HG02840 (cell line): Measurements from ENCODE around the gene PRKG1.
"Not testable (repeated sequence)": the region's sequence is repeated elsewhere in the genome, so short reads cannot be mapped to it uniquely, and the experiment has no call there.

Experiments used
- ATAC-seq: cut with Tn5 transposase; IDR thresholded peaks from one replicate; pipeline ENCODE4 v1.9.1; 2021; ENCODE audit warnings: mild to moderate bottlenecking, moderate library complexity, moderate number of reproducible peaks; ENCODE audit not compliant: unreplicated experiment, low FRiP score

Gene PRKG1

DNA sequence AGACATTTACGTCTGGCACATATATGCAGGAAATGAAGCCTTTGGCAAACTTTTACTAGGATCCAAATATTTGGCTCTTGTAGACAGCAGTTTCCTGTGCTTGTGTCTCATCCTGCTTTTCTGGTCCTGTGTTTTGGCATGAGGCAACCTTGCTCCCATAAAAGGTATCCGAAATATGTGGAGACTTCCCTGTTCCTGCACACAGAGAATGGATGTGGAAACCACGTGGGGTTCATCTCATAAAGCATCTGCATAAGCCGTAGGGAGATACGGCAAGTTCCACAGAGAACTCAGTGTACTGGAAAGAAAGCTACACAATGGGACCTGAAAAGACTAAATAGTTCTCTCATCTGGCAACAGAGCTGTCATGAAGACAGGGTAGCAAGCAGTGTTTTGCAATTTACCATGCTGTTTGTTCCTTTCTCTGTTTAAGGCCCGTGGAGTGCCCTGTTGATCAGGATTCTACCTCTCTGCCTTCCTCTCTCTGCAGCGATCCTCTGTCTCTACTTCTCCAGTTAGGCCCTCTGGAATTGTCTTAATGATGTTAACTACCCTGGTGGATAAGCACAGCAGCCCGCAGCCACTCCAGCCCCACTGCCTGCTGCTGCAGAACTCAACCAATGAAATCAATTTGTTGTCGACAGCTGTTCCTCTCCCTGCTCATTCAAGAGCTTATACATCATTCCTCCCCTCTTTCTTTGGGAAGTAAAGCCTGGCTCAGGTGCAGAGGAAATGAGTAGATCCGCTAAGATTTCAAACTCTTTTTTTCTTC is 331.5 kb downstream of the PRKG1 start:
- no peak for ATAC-seq

DNA sequence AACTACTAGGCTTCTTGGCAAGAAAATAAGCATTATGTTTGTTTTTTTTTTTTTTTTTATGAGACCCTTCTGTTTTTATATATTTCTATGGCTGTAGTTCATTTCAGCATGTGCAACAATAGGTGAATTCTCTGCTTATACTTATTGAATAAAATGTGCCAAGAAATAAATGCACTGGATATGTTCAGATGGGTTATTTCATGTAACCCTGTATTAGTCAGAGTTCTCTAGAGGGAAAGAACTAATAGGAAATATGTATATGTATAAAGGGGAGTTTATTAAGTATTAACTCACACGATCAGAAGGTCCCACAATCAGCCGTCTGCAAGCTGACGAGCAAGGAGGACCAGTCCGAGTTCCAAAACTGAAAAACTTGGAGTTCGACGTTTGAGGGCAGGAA is 332.3 kb downstream of the PRKG1 start:
- ATAC-seq, result no peak

DNA sequence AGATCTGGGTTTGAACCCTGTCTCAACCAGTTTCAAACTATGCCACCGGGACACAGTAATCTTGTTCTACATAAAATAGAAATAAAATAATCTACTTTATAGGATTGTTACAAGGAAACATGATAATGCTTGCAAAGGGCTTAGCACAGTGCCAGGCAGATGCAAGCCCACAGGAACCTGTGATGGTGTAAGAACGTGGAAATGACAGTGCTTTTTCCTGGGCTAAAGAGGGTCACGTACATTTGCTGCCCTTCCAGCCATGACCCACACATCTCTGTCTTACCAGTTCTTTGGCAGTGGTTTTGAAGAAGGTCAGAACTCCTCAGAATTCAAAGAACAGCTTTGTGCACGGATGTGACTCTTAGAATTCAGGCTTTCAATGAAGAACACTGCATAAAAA is 342.2 kb downstream of the PRKG1 start:
- no peak for ATAC-seq

DNA sequence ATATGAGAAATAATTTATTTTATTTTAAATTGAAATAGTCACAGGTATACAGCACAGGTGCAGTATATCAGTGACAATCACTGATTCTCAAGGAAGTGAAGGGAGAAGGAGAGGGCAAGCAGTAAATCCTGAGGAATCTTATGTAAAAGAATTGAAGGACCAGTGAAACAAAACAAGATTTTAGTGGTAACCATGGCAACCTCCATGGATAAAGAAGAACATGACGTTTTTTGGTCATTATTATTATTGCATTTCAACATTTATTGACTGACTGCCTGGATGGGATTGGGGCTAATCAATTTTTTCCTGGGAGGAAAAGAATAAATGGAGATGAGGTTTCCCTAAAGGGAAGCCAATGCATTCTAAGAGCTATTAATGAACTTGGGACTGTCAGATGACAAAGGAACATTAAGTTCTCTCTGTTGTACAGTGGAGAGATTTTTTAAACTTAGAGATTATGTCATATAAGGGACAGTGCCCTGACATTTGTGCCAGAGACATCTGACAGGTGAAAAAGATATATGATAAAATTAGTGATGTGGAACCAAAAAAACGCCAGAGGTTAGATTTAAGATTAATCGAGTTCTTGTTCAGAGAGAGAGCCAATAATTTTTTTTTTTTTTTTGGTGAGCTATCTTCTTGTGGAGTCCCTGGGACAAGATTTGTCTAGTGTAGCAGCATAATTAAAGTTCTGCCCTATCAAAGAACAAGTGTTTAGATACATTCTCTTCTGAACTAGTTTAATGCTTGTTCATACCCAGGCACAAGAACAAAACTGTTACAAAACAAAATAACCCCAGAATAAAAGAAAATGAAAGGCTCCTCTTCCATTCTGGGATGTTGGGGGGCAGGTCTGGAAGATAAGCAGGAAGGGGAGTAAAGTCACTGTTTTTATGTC is 345.2 kb downstream of the PRKG1 start:
- no peak for ATAC-seq

DNA sequence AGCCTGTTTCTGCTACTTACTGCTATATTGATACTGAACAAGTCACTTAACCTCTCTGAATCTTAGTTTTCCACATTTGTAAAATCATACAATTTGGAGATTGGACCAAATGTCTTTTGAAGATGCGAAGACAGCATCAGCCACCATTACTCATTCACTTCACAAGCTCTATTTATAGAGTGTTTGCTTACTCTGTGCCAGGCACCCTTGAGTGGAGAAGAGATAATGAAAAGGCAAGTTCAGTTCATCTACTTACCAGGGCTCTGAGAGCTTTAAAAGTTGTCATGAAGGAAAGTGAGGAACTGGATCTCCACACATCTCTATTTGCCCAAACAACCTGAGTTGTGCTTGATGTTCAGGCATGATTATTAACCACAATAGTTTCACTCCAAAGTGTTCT is 347.6 kb downstream of the PRKG1 start:
- ATAC-seq, result no peak

DNA sequence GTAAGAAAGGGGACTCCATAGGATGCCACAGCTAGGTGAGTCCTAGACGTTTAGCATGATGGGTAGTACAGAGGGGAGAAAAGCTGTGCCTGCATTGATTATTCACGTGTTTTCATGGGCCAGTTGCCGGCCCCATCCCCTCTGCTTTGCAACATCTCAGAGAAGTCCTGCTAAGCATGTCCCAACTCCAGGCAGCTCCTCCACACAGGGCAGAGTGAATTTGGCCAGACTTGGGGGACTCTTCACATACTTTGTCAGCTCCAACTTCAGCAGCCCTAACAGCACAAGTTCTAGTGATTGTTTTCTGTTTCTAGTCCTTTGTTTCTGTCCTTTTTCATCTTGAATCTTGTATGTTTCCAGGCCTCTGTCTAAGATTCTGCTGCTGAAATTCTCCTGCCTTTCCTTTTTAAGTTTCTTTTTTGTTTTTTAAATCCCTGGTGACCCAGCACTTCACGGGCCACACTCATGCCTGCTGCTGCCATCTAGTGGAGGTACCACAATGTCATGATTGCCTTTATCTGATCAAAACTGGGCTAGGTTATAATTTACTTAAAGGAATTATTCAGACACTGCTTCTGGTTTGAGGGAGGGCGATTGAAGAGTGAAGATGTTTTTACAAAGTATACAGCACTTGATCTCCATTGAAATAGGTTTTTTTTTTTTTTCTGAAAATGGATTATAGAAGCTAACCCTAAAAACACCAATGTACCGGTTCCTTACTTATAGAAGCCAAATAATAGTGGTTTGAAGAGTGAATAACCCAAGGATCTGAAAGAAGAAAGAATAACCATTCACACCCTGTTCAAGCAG is 348.2 kb downstream of the PRKG1 start:
- no peak for ATAC-seq

DNA sequence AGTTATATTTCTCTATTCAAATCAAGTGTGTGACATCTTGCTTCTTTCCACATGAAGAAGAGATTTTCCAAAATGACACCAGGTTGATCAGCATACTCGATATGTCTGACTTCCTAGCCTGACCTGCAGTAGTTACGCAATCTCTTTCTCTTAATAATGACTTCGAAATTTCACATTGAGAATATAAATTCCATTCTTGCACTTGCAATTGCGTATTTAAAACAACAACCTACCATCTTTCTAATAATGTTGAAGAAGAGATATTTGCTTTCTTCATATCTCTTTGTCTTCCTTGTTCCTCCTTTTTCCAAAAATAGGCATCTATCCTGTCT is 348.8 kb downstream of the PRKG1 start:
- no peak for ATAC-seq

DNA sequence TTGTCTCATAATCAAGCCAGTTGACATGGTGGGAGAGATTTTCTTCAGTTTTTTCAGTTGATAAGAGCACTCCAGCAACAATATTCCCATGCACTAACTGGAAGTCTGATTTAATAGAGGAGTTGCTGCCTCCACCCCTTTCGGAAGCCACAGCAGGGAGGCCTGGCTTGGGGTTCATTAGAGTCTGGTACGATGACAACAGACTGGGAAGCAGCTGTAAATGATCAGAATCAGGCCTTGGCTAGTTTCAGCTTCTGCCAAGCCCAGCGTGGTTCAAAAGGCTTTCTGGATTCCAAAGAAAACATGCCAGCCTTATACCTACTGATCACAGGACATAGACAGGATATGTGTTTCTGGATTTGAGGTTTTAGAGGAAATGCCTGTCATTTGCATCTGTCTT is 351.1 kb downstream of the PRKG1 start:
- ATAC-seq, result no peak

DNA sequence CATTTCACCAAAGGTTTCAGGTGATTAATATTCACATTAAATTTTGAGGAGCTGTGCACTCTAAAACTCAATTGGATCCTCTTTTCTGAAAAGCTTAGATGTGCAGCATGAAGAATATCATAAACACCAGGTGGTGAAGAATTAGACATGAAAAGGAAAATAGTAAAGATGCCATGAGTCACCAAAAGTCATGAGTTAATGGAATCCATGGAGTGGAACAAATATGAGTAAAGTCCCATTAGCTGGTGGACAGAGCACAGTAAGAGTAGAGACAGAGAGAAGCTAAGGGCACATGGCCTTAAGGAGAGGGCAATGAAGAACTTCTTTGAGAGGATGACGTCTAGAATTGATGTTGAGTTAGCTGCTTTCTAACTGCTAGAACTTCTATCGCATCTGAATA is 353.5 kb downstream of the PRKG1 start:
- no peak for ATAC-seq

DNA sequence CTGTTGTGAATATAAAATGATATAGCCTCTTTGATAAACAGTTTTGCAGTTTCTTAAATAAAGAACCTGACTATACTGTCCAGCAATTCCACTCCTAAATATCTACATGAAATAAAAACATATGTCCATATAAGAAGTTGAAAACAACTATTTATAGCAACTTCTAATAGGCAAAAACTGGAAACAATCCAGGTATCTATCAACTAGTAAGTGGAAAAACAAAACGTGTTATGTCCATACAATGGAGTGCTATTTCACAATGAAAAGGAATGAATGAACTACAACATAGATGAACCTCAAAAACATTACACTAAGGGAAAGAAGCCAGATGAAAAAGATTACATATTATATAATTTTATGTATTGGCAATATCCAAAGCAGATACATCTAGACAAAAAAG is 356.2 kb downstream of the PRKG1 start:
- no peak for ATAC-seq

DNA sequence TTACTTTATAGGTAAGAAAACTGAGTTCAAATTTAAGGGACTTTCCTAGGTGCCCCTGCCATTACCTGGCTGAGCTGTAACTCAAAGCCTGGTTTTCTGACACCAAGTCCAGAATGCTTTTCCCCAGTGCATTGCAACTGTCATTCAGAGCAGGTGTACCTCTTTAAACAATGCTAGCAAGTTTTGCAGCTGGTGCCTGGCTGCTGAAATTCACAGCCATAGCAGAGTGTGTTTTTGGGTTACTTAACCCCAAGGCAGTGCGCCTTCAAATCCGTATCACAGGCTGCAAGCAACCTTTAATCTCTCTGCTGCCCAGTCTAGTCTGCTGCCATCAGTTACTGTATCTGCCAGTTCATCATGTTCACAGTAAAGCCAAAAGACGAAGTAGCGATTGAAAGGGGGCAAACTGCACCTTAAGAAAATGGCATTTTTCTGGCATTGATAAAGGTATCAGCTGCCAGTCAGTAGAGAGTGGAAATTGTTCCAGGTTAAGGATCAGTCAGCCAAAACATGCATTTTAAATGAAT is 359.7 kb downstream of the PRKG1 start:
- no peak for ATAC-seq

DNA sequence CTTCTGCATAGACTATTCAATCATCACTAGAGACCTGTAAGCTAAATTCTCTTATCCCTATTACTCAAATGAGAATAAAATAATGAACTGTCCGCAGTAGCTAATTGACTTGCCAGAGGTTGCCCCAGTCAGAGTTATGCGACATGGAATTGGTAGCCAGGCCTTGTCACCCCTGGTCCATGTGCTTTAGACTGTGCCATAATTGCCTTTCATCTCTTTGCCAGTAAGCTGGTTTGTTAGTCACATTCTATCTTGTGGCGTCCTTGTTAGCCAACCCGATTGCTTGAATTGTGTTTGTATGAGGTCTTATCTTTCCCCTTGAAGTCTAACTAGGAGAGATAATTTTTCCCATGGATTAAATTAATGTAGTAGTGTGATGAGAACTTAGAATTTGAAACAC is 362.5 kb downstream of the PRKG1 start:
- no peak for ATAC-seq

DNA sequence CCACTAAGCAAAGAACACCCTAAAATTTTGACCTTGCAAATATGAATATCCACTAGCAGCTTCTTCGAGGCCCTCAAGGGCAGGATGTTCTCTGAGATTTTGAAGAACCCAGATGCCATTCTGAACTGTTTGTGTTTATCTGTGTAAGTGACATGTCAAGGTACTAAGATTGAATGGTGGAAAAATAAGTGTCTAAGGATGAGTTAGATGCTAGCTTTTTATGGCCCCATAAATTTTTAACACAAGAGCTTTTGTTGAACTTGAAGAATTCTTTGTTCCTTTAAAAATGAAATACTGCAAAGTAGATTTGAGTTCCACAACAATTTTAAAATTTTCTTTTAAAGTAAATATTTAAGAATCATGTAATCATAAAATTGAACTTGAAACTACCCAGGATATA is 365.4 kb downstream of the PRKG1 start:
- ATAC-seq, result no peak

DNA sequence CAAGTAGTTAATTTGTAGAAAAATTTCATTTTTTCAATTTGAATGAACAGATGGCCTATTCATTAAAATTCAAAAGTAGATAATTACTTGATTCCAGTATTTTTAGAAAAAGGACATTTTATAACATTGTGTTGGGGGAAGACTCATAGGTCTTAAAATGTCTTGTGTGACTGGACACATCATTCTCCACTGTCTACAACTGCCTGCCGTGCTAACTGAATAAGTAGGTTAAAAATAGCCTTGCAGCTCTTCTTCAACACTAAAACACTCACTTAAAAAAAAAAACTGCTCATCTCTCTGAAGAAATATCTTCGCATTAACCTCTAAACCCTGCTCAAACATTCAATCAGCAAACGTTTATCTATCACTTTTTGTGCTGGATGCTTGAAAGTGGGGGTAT is 371.3 kb downstream of the PRKG1 start:
- ATAC-seq, result no peak

DNA sequence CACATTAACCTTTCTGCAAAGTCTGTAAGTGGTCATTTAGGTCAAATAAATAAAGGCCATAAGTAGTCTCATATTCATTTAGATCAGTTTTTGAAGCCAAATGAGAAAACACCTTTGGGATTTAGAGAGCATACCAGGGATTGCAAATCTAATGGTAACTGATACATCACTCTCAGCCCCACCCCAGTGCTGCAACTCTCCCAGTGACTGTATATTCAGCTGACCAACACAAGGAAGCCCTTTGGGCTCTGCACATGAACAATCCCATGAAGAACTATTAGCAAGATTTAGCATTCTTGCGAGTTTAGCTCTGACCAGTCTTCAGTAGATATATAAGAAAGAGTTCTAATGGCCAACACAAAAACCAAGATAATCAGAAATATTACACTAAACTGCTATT is 372.8 kb downstream of the PRKG1 start:
- no peak for ATAC-seq

DNA sequence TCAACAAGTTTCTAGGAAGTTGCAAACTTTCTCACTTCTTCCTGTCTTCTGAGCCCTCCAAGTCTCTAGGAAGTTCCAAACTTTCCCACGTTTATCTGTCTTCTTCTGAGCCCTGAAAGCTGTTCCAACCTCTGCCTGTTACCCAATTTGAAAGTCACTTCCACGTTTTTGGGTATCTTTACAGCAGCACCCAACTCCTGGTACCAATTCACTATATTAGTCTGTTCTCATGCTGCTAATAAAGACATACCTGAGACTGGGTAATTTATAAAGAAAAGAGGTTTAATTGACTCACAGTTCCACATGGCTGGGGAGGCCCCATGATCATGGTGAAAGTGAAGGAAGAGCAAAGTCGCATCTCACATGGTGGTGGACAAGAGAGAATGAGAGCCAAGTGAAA is 381.5 kb downstream of the PRKG1 start:
- ATAC-seq, result not testable (repeated sequence)

DNA sequence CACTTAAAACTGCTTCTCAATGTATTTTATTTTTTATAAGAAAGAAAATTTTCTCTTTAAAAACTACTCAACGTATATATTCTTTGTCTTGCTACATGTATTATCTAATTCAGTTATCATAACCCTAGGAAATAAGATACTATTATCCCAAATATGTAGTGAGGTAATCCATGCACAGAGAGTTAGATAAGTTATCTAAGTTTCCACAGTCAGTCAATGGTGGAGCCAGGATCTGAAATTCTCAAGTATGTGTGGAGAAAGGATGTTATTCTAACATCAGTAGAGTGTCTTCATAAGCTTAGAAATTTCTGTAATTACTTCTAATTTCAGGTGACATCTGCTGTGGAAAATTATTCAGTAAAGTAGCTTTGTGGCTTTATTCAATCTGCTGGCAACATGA is 385.2 kb downstream of the PRKG1 start:
- ATAC-seq, result no peak

DNA sequence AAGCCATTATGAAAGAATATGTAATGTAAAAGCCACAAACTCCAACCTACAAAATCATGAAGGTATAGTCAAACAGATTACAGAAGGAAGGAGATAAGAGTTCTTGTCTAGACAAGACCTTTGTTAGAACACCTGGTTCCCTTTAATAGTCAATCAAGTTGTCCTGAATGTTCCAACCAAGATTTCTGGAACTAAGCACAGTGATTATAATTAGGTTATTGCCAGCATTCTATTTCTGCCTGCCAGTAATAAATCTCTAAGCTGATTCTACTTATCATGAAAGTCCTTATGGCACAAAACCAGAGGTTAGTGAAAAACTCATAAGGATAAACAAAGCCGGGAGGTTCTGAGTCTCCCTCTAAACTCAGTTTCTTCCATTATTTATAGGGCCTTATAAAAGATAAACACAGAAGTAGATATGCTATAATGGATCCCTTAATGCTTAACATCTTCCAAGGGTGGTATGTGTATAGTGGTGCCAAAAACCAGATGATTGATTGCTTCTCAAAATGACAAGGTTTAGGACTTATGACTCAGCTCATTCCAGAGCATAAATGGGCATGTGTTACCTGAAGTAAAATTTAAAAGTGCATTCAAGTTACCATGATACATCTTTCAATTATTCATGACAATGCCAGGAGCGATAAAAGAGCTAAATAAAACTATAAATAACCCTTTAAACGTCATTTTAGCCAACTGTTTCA is 387.9 kb downstream of the PRKG1 start:
- ATAC-seq, result no peak

DNA sequence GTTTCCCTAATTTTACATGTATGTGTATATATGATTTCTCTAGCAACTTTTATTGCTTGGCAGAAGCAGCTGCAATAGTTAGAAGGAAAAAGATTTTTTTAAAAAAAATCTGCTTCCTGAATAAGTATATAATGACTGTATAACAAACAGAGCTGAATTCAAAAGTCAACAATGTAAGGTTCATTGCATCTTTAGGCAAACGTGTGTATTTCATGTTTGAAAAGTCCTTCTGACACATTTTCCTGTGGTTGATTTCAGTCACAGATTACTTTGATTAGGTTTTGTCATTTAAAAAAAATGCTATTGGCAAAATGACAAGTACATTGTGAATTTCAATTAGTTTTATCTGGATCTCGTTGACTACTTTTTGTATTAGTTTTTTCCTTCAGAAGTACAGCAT is 394.1 kb downstream of the PRKG1 start:
- no peak for ATAC-seq

DNA sequence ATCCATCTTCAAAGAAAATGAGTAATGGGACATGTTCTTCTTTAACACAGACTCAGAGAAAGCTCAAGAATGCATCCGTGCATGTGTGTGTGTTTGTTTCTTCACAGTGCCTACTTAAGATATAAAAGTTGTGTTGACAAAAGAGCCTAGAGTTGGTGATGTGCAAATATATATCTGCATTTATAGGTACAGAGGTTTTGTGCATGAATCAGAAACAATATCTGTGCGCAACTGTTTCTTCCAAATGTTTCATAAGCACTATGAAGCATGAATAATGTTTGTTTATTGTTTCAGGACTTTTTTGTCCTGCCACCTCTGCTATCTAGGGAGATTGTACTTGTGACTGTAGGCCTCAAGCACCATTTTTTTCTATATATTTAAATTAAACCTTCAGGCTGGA is 395.4 kb downstream of the PRKG1 start:
- ATAC-seq, result no peak
